Right cardiac atrium (tissue), 5 donors: ENCODE results near the gene PLEKHA4. TPM values are rescaled to one million over a fixed set of nuclear protein-coding genes. Genes with fewer than 3 reads are reported as not detected.
A peak's percentile ranks its signal among the peaks of the same experiment; 100 is the strongest.
"Not testable (repeated sequence)": the region's sequence is repeated elsewhere in the genome, so short reads cannot be mapped to it uniquely, and the experiment has no call there.

Experiments
- ATAC-seq, 2 donors: fragments of 200-7000 bp; cut with Tn5 transposase; one replicate each; pipeline versions ENCODE4 v1.8.0 to v1.9.1; 2020; ENCODE audit warnings: moderate library complexity in 2 of 2, mild to moderate bottlenecking in 1 of 2
- DNase-seq, 3 donors: peaks; one replicate each; pipeline ENCODE4 v3.0.0-alpha.2; 2020
- H3K27ac ChIP-seq: one replicate; pipeline ENCODE4 v1.5.1; 2013; ENCODE audit warnings: mild to moderate bottlenecking, low read length, control low read depth, moderate library complexity
- H3K27me3 ChIP-seq: one replicate; pipeline ENCODE4 v1.6.1; 2013; ENCODE audit not compliant: control insufficient read depth, insufficient read depth
- H3K4me1 ChIP-seq: one replicate; pipeline ENCODE4 v1.6.1; 2013; ENCODE audit warnings: low read length; ENCODE audit not compliant: control insufficient read depth, insufficient read depth
- H3K4me3 ChIP-seq: one replicate; pipeline ENCODE4 v1.5.1; 2013; ENCODE audit warnings: low read length, control low read depth
- H3K9me3 ChIP-seq: one replicate; pipeline ENCODE4 v1.6.1; 2013; ENCODE audit warnings: low read length; ENCODE audit not compliant: control insufficient read depth
- WGBS: extraction: QIAGEN DNeasy Blood & Tissue Kit; methylation state at CpG from one replicate; pipeline ENCODE4 v1.1.7; 2013; 5-methylcytosine and 5-hydroxymethylcytosine counted together
- intact Hi-C, 4 donors: fragments of 100-400 bp; cut with DNase I; formaldehyde crosslinking; loops; one replicate each; pipeline versions ENCODE4 v1.11.0 to v1.14.0; 2022 to 2023
- polyA plus RNA-seq: library from polyadenylated mRNA; stranded (reverse); fragments of 200-250 nt; gene quantifications from one replicate; pipeline ENCODE4 v1.2.3, GENCODE V29; 2013
- total RNA-seq, 4 donors: library from RNA; stranded (reverse); fragmentation: NEBNext Ultra II Directional; extraction: Animal tissue kit (Norgen Biotek cat#: 25700); gene quantifications; one replicate each; pipeline ENCODE4 v1.2.1, GENCODE V29; 2021
- donor health status: healthy with polysubstance abuse.
- donor health status: DM: no; HTN: yes; CAD: no.
- donor health status: DM: no; HTN: no; CAD: no.
- donor health status: DM: no; HTN: yes; CAD: no; lungs with severe emphysema.
- donor health status: DM: yes; HTN: yes; CAD: no.

The PLEKHA4 gene
- total and polyA plus RNA-seq, 5 donors = 32.0 to 50.2 (median 38.2) TPM

GRCh38 chr19:48862827-48863226 is 5.6 kb downstream of the PLEKHA4 start:
- H3K27me3 ChIP-seq = no peaks in the 10 kb centered on the region
- H3K9me3 ChIP-seq = no peaks in the 10 kb centered on the region
- H3K4me3 ChIP-seq = no peak overlapping the region
- WGBS = 81% methylated on average over 7 of the region's 7 CpGs
- H3K4me1 ChIP-seq = peaks cover 5% of the 10 kb centered on the region
- intact Hi-C loops = no loop called here
- no peak for DNase-seq
- H3K27ac ChIP-seq = no peak overlapping the region
- no peak for ATAC-seq

DNA sequence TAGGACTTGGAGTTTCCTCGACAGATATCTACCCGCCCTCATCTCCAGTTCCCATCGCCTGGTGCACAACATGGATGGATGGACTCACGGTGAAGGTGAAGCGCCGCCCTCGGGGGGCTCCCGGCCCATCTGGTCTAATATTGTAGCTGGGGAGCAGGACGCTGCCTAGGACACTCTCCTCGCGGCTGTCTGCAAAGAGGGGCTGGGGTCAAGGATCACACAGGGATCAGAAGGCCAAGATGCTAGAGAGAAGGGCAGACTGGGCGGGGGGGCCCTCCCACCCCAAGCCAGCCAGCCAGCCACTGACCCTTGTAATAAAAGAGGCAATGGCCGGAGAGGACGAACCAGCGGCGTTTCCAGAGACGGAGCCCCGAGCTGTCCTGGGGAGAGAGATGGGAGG is 7.1 kb downstream of the PLEKHA4 start:
- Histone ChIP-seq H3K4me3 (no peak overlapping the region), H3K9me3 (no peaks in the 10 kb centered on the region), H3K27me3 (no peaks in the 10 kb centered on the region), H3K4me1 (no peaks in the 10 kb centered on the region), H3K27ac (no peak overlapping the region)
- intact Hi-C loops = no loop called here
- 84% methylated on average over 18 of the region's 18 CpGs for WGBS
- ATAC-seq (no peak), DNase-seq (no peak)

GRCh38 chr19:48859711-48860572 is 8.5 kb downstream of the PLEKHA4 start:
- Histone ChIP-seq H3K27ac (no peak overlapping the region), H3K27me3 (no peaks in the 10 kb centered on the region), H3K4me1 (no peaks in the 10 kb centered on the region), H3K4me3 (no peak overlapping the region), H3K9me3 (no peaks in the 10 kb centered on the region)
- 84% methylated on average over 30 of the region's 30 CpGs for WGBS
- DNase-seq (no peak), ATAC-seq (peak; percentile 33 to 50)
- intact Hi-C loops = no loop called here

GRCh38 chr19:48858984-48859710 is 9.3 kb downstream of the PLEKHA4 start:
- Histone ChIP-seq H3K4me1 (no peaks in the 10 kb centered on the region), H3K27ac (no peak overlapping the region), H3K4me3 (no peak overlapping the region), H3K9me3 (no peaks in the 10 kb centered on the region), H3K27me3 (no peaks in the 10 kb centered on the region)
- ATAC-seq (peak; percentile 49), DNase-seq (peak; percentile 53 to 78 (median 65))
- 53% methylated on average over 34 of the region's 34 CpGs for WGBS
- intact Hi-C loops = no loop called here

GRCh38 chr19:48856921-48857320 is 11.5 kb downstream of the PLEKHA4 start:
- H3K27ac ChIP-seq = no peak overlapping the region
- no peak for DNase-seq
- no peaks in the 10 kb centered on the region for H3K27me3 ChIP-seq
- H3K4me3 ChIP-seq = no peak overlapping the region
- intact Hi-C loops = no loop called here
- no peaks in the 10 kb centered on the region for H3K9me3 ChIP-seq
- 96% methylated on average over 6 of the region's 6 CpGs for WGBS
- no peak for ATAC-seq
- no peaks in the 10 kb centered on the region for H3K4me1 ChIP-seq

DNA sequence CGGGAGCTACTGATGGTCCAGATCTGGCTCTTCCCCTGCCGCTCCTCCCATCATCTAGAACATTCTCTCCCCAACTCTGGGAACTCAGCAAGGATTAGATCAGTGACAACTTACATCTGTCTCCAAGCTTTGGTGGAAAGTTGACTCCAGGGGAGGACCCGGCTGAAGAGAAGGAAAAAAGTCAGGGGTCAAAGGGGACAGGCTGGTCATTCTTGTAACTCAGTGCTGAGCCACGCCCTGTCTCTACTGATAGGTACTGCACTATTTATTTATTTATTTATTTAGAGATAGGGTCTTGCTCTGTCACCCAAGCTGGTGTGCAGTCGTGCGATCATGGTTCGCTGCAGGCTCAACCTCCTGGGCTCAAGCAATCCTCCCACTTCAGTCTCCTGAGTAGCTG is 14.3 kb downstream of the PLEKHA4 start:
- 80% methylated on average over 7 of the region's 7 CpGs for WGBS
- no peak overlapping the region for H3K4me3 ChIP-seq
- no peak for ATAC-seq

GRCh38 chr19:48853483-48853882 is 14.9 kb downstream of the PLEKHA4 start:
- no peak for DNase-seq
- Histone ChIP-seq H3K9me3 (no peaks in the 10 kb centered on the region), H3K27me3 (no peaks in the 10 kb centered on the region), H3K4me3 (no peak overlapping the region), H3K27ac (no peak overlapping the region), H3K4me1 (no peaks in the 10 kb centered on the region)
- ATAC-seq = peak; percentile 22 to 23
- intact Hi-C loops = no loop called here
- 90% methylated on average over 8 of the region's 8 CpGs for WGBS

More for the DNA sequence above, 14.3 kb downstream of the PLEKHA4 start:
- Histone ChIP-seq H3K4me1 (no peaks in the 10 kb centered on the region), H3K27ac (no peak overlapping the region), H3K27me3 (no peaks in the 10 kb centered on the region), H3K9me3 (no peaks in the 10 kb centered on the region)
- intact Hi-C loops = no loop called here
- no peak for DNase-seq

DNA sequence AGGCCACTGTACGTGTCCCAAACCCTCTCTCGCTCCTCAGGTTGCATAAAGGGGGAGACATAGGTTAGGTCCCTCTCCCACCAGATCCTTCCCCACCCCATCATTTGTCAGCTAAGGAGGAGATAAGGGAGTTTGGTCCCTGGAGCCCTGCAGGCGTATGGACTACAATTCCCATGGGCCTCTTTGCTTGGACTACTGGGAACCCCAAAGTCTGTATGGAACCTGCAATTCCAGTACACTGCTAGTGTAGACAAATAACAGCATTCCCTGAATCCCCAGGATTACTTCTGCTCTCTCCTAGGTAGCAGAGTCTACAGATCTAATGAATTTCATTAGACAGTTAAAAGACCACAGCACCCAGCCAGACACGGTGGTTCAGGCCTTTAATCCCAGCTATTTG is 16.1 kb downstream of the PLEKHA4 start:
- H3K9me3 ChIP-seq = no peaks in the 10 kb centered on the region
- no peak for DNase-seq
- no peak overlapping the region for H3K4me3 ChIP-seq
- WGBS = 91% methylated on average over 4 of the region's 4 CpGs
- no peaks in the 10 kb centered on the region for H3K27me3 ChIP-seq
- no peak overlapping the region for H3K27ac ChIP-seq
- no peak for ATAC-seq
- no peaks in the 10 kb centered on the region for H3K4me1 ChIP-seq
- intact Hi-C loops = no loop called here

- H3K27ac ChIP-seq, H3K4me1 ChIP-seq, intact Hi-C loops, H3K9me3 ChIP-seq, H3K27me3 ChIP-seq, H3K4me3 ChIP-seq, ATAC-seq, DNase-seq: not testable (repeated sequence)
- WGBS = 96% methylated on average over 3 of the region's 3 CpGs
Measured at GRCh38 chr19:48846659-48847058, 21.8 kb downstream of the PLEKHA4 start.

DNA sequence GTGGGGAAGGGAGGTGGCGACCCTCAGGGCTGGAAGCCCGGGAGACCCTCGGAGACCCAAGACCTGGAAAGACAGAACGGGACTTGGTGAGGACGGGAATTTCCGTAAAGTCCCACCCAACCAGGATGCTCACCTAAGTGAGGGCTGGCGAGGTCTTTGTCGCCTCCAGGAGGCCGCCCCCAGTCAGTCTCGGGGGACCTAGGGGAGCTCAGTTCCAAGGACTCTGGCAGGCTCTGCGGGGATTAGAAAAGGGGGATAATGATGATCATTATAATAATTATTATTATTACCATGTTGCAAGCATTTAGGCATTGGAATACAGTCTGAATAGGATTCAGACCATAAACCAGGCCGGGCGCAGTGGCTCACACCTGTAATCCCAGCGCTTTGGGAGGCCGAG is 23.0 kb downstream of the PLEKHA4 start:
- intact Hi-C loops = no loop called here
- no peaks in the 10 kb centered on the region for H3K27me3 ChIP-seq
- 93% methylated on average over 15 of the region's 15 CpGs for WGBS
- ATAC-seq (no peak), DNase-seq (no peak)
- H3K9me3 ChIP-seq = no peaks in the 10 kb centered on the region
- no peak overlapping the region for H3K4me3 ChIP-seq
- no peak overlapping the region for H3K27ac ChIP-seq
- H3K4me1 ChIP-seq = no peaks in the 10 kb centered on the region

GRCh38 chr19:48844472-48844871 is 23.9 kb downstream of the PLEKHA4 start:
- Histone ChIP-seq H3K9me3 (no peaks in the 10 kb centered on the region), H3K27me3 (no peaks in the 10 kb centered on the region), H3K27ac (no peak overlapping the region), H3K4me3 (no peak overlapping the region), H3K4me1 (no peaks in the 10 kb centered on the region)
- intact Hi-C loops = loop anchor here in 1 of 4 donors (5.0 kb wide), 1 partner anchor 57 kb away; no protein-coding TSS in a partner anchor
- no peak for DNase-seq
- no peak for ATAC-seq
- WGBS = 64% methylated on average over 2 of the region's 2 CpGs
